Epithelial cell of umbilical artery (primary cell): ENCODE data around the gene SNRPB2. TPM values are rescaled to one million over a fixed set of nuclear protein-coding genes. Genes with fewer than 3 reads are reported as not detected.

Experiments used
- total RNA-seq: library from RNA; depleted of rRNA; stranded (reverse); fragments of >200 nt; gene quantifications from 2 replicates; pipeline ENCODE4 v1.2.3, GENCODE V29; 2014

The SNRPB2 gene
- total RNA-seq, result 53.6 and 56.8 TPM in 2 replicates

GRCh38 chr20:16729565-16730460, at the start of gene SNRPB2:
Gene SNRPB2, plus strand, starts transcription at chr20:16730026. Its CDS starts 1,677 bp downstream, at chr20:16731703.

GRCh38 chr20:16748308-16748900, 18.6 kb downstream of the SNRPB2 start, which contains the start of gene OTOR:
Gene OTOR, plus strand, starts transcription at chr20:16748358. Its CDS starts 44 bp downstream, at chr20:16748402.

Other genes with a start within 250 kb of the SNRPB2 start
- 9.4 and 11.6 TPM in 2 replicates for gene KIF16B, start 156.6 kb upstream of the SNRPB2 start, total RNA-seq
- not detected in 2 replicates for gene OTOR, start 18.3 kb downstream of the SNRPB2 start, total RNA-seq